Hematopoietic multipotent progenitor cell treated with erythropoietin and hydrocortisone succinate and interleukin-3 and kit ligand, for 17 days (in vitro differentiated cells): Measurements from ENCODE around the gene APOA5.
"Not testable (repeated sequence)": the region's sequence is repeated elsewhere in the genome, so short reads cannot be mapped to it uniquely, and the experiment has no call there.

Source experiments
- DNase-seq: peaks from one replicate; pipeline ENCODE4 v3.0.0-alpha.2; 2015; ENCODE audit warnings: low spot score

APOA5 gene

GRCh38 chr11:116827461-116827860 lies 35.8 kb upstream of the APOA5 start:
- DNase-seq: no peak

- DNase-seq: no peak
Measured at GRCh38 chr11:116826751-116827431, 35.2 kb upstream of the APOA5 start.

DNA sequence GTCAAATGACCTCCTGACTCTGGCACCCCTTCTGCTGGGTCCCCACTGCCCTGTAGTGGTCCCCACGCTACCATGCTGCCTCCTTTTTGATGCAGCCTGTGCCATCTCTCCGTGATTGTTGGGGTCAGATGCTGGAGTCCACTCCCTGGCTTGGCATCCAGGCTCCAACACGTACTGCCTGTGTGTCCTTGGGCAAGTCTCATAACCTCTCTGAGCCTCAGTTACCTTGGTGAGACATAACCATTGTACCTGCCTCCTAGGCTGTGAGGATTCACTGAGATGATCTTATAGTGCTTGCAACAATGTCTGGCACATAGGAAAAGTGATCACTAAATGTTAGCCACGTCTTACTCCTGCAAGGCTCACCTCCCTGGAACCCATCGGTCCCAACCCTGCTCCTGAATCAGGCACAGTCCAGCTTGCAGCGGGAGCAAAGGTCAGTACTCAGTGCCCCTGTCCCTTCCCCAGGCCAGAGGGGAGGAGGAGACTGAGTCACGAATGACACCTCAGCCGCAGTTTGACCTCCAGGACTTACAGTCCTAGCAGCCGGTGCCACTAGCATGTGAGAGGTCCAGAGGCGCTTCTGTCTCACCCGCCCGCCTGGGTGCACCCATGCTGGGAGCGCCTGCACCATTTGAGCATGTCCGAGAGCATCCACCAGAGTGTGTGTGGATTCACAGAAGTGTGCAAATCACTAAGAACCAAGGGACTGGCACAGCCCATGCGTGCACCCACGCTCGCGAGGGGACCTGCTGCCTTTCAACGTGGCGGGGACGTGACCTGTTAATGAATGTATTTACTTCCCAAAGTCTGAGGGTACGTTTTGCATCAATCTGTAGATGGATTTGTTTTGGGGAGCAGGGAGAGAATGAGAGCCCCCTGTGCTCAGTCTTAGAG lies 34.4 kb upstream of the APOA5 start:
- DNase-seq: no peak

- no peak for DNase-seq
Measured at GRCh38 chr11:116825434-116825833, 33.8 kb upstream of the APOA5 start.

DNA sequence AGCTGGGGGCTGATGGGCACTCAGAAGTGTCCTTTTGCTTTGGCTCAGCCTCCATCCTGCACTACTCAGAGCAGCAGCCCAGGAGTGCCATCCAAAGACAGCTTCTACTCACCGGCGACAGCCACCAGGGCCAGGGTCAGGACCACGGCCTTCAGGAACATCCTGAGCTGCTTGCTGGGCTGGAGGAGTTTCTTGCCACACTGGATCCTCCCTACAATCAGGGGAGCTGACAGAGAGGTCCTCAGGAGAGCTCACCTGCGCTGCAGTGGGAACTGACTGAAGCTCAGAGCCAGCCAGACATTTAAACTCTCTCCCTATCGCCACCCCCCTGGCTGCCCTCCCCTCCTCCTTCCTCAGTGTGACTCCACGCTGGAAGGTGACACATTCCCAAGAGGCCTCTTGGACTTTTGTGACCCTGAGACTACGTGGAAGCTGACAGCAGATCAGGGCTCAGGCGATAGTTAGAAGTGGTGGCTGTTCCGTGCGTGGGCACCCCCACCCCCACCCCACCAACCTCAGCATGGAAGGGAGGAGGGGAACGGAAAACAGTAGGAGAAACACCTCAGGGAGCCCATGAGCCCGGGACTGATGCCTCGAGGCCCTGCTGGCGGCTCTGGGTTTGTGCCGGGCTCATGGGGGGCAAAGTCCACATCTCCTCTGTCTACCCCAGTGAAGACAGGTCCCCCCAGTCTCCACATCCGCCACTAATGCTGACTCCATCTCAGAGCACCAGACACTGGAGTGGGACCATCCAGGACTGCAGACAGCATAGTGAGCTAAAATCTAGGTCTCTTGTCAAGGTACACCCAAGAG lies 31.6 kb upstream of the APOA5 start, which contains the start of gene APOA4:
Gene APOA4 (minus strand): TSS at position 274 of the 813 bp plus-strand sequence. CDS start 113 bp downstream, at position 161.
- no peak for DNase-seq

- no peak for DNase-seq
Measured at GRCh38 chr11:116822575-116822974, 30.9 kb upstream of the APOA5 start.

- DNase-seq: no peak
Measured at GRCh38 chr11:116821050-116821918, 29.6 kb upstream of the APOA5 start.

DNA sequence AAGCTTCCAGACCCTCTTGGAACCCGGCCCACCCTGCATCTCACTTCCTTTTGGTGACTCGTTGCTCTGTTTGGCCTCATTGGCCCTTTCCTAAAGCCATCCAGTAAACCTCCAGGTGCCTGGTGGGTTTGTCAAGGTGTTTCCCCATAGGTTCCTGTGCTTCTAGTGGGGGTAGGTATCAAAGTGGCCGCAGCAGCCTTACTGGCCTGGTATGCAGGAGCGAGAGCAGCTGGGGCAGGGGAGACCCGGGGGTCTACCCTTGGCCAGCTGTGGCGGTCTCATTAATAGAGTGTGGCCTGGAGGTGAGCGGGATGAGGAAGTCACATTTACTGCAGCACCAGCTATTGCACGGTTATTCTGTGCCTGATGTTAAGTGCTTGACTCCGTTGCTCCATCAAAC lies 27.4 kb upstream of the APOA5 start:
- no peak for DNase-seq

- no peak for DNase-seq
Measured at GRCh38 chr11:116814502-116814901, 22.8 kb upstream of the APOA5 start.

DNA sequence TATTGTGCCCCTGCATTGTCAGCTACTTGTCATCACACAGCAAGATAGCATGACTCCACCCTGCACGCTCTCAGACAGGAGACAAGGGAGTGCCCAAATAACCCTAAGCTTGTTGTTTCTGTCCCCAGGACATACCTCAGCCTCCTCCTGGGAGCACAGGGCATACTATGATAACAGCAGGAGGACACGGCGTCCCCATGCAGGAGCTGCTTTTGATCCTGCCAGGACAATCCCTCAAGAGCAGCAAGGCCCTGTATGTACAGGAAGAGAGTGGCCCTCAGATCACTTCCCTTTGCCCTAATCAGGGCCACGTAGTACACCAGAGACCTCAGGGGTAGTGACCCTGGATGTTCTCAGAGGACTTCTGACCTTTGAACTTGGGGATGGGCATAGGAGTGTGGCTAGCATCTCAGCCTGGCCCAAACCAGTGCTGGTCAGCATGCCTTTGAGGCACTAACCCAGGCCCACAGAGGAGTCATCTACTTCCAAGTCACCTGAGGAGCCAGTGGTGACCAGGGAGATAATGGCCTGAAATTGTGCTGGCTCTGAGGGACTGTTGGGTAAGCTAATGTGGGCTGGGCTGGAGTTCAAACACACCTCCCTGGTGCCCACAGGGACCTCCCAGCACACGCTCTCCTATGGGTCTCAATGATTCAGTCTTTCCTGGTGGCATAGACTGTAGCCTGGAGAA lies 22.2 kb upstream of the APOA5 start:
- no peak for DNase-seq

- DNase-seq: no peak
Measured at GRCh38 chr11:116813170-116813569, 21.5 kb upstream of the APOA5 start.

GRCh38 chr11:116812109-116812508 lies 20.4 kb upstream of the APOA5 start:
- DNase-seq: no peak

GRCh38 chr11:116811194-116811593 lies 19.5 kb upstream of the APOA5 start:
- no peak for DNase-seq

- no peak for DNase-seq
Measured at GRCh38 chr11:116808262-116809175, 16.8 kb upstream of the APOA5 start.

- no peak for DNase-seq
Measured at GRCh38 chr11:116807601-116808261, 16.1 kb upstream of the APOA5 start.

DNA sequence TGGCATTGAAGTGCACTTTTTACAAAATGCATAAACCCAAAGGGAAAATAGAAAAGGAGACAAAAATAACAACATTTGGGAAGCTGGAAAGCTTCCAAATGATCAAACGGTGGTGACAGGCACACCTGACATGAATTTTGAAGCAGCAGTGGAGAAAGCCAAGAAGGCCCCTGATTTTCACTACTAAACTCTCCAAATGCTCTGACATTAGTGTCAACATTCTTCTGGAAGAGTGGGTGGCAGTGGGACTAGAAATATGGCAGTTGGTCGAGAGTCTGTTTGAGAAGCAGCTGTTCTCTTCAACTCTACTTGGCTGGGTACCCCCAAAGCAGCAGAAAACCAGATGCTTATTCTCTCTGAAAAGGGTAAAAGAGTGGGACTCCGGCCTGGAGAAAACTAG lies 12.3 kb upstream of the APOA5 start:
- no peak for DNase-seq

GRCh38 chr11:116801662-116802061 lies 10.0 kb upstream of the APOA5 start:
- DNase-seq: not testable (repeated sequence)

DNA sequence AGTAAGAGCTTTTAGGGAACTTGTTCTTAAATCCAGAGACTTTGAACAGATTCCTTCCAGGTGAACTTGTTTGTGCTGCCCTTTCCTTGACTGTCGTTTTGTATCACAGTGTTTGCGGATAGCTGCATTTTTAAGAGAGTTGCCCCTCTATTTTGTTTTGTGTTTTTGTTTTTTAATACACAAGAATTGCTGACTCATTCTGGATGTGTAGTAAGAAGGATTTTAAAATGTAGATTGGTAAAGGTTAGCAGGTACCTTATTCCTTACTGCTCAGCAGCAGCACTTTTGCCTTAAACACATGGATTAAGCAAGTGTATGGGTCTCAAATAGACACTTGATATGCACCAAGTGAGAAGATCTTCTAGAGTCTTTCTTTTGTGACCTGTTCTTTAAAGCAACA lies 8.9 kb upstream of the APOA5 start:
- DNase-seq: no peak

DNA sequence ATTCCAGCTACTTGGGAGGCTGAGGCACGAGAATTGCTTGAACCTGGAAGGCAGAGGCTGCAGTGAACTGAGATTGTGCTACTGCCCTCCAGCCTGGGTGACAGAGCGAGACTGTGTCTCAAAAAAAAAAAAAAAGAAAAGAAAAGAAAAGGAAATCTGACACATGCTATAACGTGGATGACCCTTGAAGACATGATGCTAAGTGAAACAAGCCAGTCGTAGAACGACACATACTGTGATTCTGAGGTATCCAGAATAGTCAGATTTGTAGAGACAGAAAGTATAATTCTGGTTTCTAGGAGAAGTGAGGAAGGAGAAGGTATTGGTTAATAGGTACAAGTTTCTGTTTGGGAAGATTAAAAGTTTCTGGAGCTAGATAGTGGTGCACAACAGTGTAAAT lies 6.7 kb upstream of the APOA5 start:
- DNase-seq: no peak
